Measurements from ENCODE around the gene SEC23IP.
"Not testable (repeated sequence)": the region's sequence is repeated elsewhere in the genome, so short reads cannot be mapped to it uniquely, and the experiment has no call there.

The SEC23IP gene

DNA sequence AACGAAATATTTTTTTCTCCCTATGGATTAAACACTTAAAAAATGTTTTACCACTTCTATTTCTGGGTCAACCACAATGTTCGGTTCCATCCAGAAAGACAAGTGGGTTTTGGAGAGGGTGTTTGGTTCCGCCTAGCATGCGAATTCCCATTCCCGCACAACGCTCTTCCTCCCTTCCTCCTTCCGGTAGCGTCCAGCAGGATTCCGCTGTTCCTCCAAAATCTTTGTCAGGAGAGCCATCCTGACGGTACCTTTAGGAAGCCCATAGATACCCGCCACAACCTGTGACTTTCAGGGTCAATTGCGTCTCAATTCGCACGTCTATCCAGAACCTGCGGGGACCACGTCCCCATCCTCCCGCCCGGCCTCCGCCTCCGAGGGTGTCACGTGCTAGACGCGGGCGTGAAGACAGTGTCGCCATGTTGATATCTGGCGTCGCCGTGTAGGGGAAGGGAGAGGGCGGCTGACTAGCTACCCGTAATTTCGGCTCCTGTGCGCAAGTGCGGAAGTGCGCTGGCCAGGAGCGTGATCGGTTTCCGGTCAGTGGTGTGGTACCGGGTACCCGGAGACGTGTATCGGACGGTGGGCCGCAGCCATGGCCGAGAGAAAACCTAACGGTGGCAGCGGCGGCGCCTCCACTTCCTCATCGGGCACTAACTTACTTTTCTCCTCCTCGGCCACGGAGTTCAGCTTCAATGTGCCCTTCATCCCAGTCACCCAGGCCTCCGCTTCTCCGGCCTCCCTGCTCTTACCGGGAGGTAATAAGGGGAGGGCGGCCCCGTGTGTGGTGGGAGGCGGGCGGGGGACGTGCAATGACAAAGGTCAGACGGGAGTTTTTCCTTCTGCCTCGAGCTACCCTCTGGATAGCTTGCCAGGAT, at the start of gene SEC23IP:
SEC23IP (plus strand) TSS at position 543 of the 878 bp plus-strand sequence; CDS start at position 596, 53 bp downstream.
- DNase-seq = peak; percentile 78

DNA sequence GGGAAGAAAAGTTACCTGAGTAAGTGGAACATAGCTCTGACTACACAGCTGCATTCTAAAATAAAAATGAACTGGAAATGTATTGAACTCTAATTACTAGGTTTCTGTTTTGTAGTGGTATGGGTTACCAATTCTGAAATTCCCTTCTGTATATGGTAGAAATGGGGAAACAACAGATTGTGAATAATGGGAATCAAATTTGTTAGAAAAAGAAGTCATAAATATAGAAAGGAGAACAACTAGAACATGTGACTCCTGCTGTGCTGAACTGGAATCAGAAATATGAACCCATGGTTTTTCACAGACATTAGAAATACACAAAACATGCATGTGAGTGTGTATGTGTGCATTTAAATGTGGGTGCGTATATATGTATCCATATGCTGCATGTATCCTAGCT, 46.9 kb upstream of the SEC23IP start:
- DNase-seq = no peak

GRCh38 chr10:119849031-119849789, 43.3 kb upstream of the SEC23IP start:
- no peak for DNase-seq

DNA sequence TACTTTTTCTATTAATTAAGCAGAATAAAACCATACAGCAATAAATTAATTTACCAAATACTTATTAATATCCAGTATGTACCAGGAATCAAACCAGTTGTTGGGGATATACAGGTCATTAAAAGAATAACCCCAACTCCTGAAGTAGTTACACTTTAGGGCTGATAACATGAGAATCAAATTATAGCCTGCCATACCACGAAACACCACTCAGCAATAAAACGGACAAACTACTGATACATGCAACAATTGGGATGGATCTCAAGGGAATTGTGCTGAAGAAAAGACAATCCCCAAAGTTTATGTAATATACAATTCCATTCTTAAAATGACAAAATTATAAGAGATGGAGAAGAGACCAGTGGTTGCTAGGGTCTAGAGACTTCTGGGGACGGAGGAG, 42.6 kb upstream of the SEC23IP start:
- no peak for DNase-seq

- DNase-seq = no peak
Observed at GRCh38 chr10:119852277-119852676, 40.3 kb upstream of the SEC23IP start.

DNA sequence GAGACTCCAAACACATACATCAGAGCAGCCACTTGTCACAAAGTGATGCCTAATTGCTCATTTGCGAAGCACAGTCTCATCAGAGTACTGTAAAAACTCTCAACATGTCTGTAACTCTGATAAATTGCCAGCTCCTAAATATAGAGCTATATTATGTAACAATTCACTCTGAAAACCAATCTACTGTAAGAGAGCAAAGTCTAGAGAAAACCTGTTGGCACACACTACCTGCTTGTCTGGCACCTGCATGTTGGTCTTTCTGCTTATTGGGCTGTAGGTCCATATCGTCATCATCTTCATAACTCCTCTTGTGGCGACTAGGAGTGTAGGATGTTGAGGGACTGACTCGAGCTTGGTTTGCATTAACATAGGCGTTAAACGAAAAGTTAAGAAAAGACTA, 39.7 kb upstream of the SEC23IP start:
- DNase-seq = no peak

GRCh38 chr10:119853574-119853973, 39.0 kb upstream of the SEC23IP start:
- DNase-seq = no peak

DNA sequence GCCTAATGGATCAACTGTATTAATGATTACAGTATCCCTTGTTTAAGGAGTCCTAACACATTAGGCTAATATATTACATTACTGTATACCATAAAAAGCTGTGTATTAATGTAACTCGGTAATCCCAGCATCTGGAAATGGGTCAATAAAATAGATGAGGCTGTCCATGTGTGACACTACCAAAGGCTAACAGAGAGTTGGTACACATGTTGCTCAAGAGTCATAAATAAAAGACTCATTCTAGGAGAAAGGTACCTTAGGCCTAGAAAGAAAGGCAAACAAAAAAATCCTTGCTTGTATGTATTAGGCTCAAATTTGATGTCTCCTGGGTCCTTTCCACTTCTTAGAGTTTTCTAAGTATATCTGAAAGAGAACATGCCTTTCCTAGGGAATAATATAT, 34.5 kb upstream of the SEC23IP start:
- DNase-seq = no peak

DNA sequence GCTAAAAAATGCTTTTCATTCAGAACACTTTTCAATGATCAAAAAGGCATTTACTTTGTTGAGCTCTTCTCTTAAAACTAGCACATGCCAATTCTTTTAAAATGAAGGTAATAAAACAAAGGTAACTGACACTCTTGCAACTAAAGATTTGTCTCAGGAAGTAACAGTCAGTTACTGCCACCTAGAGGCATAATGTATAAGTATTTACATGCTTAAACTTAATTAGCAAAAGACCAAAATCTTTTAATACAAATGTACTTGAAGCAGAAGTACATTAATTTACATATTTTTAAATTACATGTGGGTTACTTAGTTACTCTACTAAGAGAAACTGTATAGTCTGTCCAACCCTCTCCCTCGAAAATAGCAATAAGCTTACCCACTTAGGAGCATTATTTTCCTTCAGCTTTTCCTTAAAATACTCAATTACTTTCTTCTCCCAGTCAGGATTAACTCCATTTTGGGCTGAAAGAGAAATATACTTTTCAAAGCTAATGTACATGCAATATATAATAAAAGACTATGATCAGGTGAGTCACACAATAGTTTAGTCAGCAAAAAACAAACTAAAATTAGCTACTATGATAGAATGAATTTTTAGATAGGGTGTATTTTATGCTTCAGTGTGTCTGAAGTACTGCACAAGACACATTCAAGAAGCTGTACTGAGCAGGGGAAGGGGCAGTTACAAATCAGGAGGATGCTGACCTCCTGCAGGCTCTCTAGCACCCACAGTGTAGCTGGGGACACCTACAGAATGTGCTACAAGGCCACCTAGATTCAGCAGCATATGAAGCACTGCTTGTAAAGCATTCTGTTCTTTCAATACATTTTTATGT, 32.9 kb upstream of the SEC23IP start:
- DNase-seq = peak; percentile 22

GRCh38 chr10:119860866-119861607, 31.5 kb upstream of the SEC23IP start:
- DNase-seq = no peak

GRCh38 chr10:119862524-119862923, 30.0 kb upstream of the SEC23IP start:
- DNase-seq = no peak

DNA sequence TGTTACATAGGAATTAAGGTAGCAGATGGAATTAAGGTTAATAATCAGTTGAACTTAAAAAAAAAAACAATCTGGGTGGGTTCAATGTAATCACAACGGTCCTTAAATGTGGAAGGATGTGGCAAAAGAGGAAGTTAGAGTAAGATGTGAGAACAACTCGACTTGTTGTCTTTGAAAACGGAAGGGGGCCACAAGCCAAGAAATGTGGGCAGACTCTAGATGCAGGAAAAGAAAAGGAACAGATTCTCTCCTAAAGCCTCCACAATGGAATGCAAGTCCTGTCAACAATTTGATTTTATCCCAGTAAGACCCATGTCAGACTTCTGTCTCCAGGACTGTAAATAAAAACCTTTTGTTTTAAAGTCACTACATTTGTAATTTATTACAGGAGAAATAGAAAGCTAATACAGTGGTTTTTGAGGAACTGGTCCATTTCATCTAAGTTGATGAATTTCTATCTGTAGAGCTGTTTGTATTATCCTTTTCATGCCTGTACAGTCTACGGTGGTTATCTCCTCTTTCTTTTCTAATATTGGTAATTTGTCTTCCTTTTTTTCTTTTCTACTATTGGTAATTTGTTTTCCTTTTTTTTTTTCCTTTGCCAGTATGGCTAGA, 28.5 kb upstream of the SEC23IP start:
- no peak for DNase-seq

DNA sequence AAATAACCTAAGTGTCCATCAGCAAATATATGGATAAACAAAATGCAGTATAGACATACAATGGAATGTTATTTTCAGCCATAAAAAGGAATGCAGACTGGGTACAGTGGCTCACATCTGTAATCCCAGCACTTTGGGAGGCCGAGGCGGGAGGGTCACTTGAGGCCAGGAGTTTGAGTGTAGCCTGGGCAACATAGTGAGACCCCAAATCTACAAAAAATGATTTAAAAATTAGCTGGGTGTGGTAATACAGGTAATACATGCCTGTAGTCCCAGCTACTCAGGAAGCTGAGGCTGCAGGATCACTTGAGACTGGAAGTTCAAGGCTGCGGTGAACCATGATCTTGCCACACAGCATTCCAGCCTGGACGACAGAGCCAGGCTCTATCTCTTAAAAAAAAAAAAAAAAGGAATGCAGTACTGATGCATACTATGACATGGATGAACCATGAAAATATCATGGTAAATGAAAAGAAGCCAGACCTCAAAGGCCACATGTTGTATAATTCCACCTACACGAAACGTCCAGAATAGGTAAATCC, 26.8 kb upstream of the SEC23IP start:
- DNase-seq = no peak

- DNase-seq = no peak
Observed at GRCh38 chr10:119867317-119867716, 25.2 kb upstream of the SEC23IP start.

DNA sequence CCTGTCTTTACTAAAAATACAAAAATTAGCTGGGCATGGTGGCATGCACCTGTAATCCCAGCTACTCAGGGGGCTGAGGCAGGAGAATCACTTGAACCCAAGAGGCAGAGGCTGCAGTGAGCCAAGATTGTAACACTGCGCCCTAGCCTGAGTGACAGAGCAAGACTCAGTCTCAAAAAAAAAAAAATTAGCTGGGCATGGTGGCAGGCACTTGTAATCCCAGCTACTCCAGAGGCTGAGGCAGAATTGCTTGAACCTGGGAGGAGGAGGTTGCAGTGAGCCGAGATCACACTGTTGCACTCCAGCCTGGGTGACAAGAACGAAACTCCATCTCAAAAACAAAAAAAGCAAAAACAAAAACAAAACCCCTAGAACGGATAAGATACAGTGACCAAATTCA, 23.1 kb upstream of the SEC23IP start:
- DNase-seq = not testable (repeated sequence)

DNA sequence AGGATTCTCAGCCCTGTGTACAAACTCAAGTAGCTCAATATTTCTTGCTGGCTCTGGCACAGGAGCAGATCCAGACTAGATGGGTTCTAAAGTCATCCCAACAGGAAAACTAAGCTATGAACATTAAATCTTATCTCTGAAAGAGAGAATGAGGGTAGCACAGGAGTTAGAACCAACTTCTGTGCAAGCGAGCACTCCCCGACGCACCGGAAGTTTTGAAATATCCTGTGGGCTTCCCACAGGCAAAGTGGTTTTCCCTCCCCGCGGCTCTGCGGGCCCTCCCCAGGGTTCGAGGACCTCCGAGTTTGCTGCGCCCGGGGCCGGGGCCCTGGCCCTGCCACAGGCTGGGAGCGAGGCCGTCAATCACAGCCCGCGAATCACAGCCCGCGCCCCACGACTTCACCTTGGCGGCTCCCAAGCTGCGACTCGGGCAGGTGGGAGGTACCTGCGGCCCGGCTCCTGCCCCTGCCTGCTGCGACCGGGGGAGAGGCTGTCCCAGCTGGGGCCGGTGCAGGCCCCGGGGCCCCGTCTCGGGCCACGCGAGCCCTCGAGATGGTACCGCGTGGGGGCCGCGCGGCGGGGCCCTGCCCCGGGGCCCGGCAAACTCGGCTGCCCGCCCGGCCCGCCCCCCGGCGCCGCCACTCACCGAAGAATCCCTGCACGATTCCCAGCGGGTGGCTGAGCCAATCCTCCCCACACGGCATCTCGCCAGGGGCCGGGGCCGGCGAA, 20.5 kb upstream of the SEC23IP start:
- DNase-seq = peak; percentile 83

DNA sequence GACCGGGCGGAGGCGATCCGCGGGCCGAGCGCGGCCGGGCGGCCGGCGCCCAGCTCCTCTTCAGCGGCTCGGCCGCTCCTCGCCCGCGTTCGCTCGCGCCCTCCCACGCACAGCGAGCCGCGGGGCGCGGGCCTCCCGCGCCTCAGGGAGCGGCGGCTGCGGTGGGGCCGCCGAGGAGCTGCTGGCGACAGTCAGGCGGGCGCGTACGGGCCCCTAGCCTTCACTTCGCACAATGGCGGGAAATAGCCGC, 20.0 kb upstream of the SEC23IP start, which contains the start of gene MCMBP:
MCMBP (minus strand) TSS at position 234 of the 250 bp plus-strand sequence. CDS start 259 bp downstream, outside the sequence.
- no peak for DNase-seq

- DNase-seq = peak; percentile 80
Observed at GRCh38 chr10:119872860-119873681, 19.5 kb upstream of the SEC23IP start.

DNA sequence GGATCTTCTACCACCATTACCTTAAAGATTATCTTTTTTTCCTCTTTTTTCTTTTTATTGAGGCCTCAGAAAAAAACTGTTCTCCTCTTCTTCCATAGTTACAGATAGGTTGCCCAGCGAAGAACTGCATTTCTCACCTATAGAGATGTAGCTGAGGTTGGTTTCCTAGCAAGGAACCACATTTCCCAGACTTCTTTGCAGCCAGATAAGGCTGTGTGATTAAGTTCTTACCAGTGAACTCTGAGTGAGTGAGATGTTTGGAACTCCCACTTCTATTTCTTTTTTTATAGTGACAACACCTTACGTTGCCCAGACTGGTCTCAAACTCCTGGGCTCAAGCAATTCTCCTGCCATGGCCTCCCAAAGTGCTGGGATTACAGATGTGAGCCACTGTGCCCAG, 14.0 kb upstream of the SEC23IP start:
- DNase-seq = no peak
